Suppressor macrophage treated with lipopolysaccharide for 4 hours (primary cell): ENCODE data around the gene WSCD1.

ENCODE experiments used
- DNase-seq: peaks from one replicate; pipeline ENCODE4 v3.0.0-alpha.2; 2020

WSCD1 gene

GRCh38 chr17:6086603-6087400 is 16.6 kb downstream of the WSCD1 start:
- no peak for DNase-seq

GRCh38 chr17:6088141-6088540 is 18.0 kb downstream of the WSCD1 start:
- no peak for DNase-seq

GRCh38 chr17:6090253-6090652 is 20.1 kb downstream of the WSCD1 start:
- DNase-seq: no peak

GRCh38 chr17:6092182-6092902 is 22.2 kb downstream of the WSCD1 start:
- no peak for DNase-seq

- no peak for DNase-seq
Observed at GRCh38 chr17:6092903-6093468, 22.8 kb downstream of the WSCD1 start.

GRCh38 chr17:6094453-6094852 is 24.3 kb downstream of the WSCD1 start:
- DNase-seq: no peak

- DNase-seq: no peak
Observed at GRCh38 chr17:6094926-6095325, 24.7 kb downstream of the WSCD1 start.

GRCh38 chr17:6095501-6095900 is 25.3 kb downstream of the WSCD1 start:
- no peak for DNase-seq

GRCh38 chr17:6096201-6097004 is 26.2 kb downstream of the WSCD1 start:
- DNase-seq: no peak

GRCh38 chr17:6097005-6097279 is 26.8 kb downstream of the WSCD1 start:
- DNase-seq: no peak

GRCh38 chr17:6098050-6098822 is 28.1 kb downstream of the WSCD1 start:
- no peak for DNase-seq

GRCh38 chr17:6098823-6099180 is 28.6 kb downstream of the WSCD1 start:
- no peak for DNase-seq

GRCh38 chr17:6099492-6099891 is 29.3 kb downstream of the WSCD1 start:
- no peak for DNase-seq

GRCh38 chr17:6100146-6100545 is 30.0 kb downstream of the WSCD1 start:
- DNase-seq: no peak

- DNase-seq: no peak
Observed at GRCh38 chr17:6100891-6101500, 30.8 kb downstream of the WSCD1 start.

- no peak for DNase-seq
Observed at GRCh38 chr17:6101706-6102105, 31.5 kb downstream of the WSCD1 start.

GRCh38 chr17:6102615-6103014 is 32.4 kb downstream of the WSCD1 start:
- DNase-seq: no peak

- no peak for DNase-seq
Observed at GRCh38 chr17:6104956-6105648, 34.9 kb downstream of the WSCD1 start.

- no peak for DNase-seq
Observed at GRCh38 chr17:6105649-6106007, 35.4 kb downstream of the WSCD1 start.

GRCh38 chr17:6106212-6106611 is 36.0 kb downstream of the WSCD1 start:
- DNase-seq: no peak

- DNase-seq: no peak
Observed at GRCh38 chr17:6107791-6108190, 37.6 kb downstream of the WSCD1 start.

- no peak for DNase-seq
Observed at GRCh38 chr17:6108382-6108781, 38.2 kb downstream of the WSCD1 start.
